ENCODE data around the gene ZSWIM1.

The ZSWIM1 gene

GRCh38 chr20:45883100-45883469 lies 2.1 kb downstream of the ZSWIM1 start:
- Histone ChIP-seq H3K4me2 (ENCODE audit: insufficient read depth, low read length) (0 out of 2 replicates have a peak overlapping the region, but pooled peaks have one; percentile 89), H3K4me1 (ENCODE audit: insufficient read depth, low read length) (peaks cover 46% of the 10 kb centered on the region), H3K27ac (ENCODE audit: low read length) (no peak overlapping the region), H3K27me3 (ENCODE audit: insufficient read depth, low read length, poor library complexity) (no peaks in the 10 kb centered on the region), H3K4me3 (ENCODE audit: low read depth in 1 of 2, low read length in 2 of 2) (no peak overlapping the region), H3K79me2 (ENCODE audit: insufficient read depth, low read length) (peaks cover 32% of the 10 kb centered on the region), H3K9me3 (ENCODE audit: insufficient read depth, low read length, severe bottlenecking) (no peaks in the 10 kb centered on the region), H3K36me3 (ENCODE audit: insufficient read depth, low read length) (peaks cover 44% of the 10 kb centered on the region), H4K20me1 (ENCODE audit: insufficient read depth, low read length) (peaks cover 7% of the 10 kb centered on the region; the same call in 1 of the 2 replicates), H2AFZ (ENCODE audit: low read depth, low read length) (no peak overlapping the region), H3K9ac (ENCODE audit: low read depth, low read length) (no peak overlapping the region)
- no peak for DNase-seq
- ATAC-seq (ENCODE audit: insufficient read depth, low read depth) = no peak
- no peak for TF ChIP-seq EZH2 (IDR thresholded peaks at IDR 0.05; ENCODE audit: borderline replicate concordance, low read depth, low read length, severe bottlenecking)
- TF ChIP-seq, protein P1, sequence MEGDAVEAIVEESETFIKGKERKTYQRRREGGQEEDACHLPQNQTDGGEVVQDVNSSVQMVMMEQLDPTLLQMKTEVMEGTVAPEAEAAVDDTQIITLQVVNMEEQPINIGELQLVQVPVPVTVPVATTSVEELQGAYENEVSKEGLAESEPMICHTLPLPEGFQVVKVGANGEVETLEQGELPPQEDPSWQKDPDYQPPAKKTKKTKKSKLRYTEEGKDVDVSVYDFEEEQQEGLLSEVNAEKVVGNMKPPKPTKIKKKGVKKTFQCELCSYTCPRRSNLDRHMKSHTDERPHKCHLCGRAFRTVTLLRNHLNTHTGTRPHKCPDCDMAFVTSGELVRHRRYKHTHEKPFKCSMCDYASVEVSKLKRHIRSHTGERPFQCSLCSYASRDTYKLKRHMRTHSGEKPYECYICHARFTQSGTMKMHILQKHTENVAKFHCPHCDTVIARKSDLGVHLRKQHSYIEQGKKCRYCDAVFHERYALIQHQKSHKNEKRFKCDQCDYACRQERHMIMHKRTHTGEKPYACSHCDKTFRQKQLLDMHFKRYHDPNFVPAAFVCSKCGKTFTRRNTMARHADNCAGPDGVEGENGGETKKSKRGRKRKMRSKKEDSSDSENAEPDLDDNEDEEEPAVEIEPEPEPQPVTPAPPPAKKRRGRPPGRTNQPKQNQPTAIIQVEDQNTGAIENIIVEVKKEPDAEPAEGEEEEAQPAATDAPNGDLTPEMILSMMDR (IDR thresholded peaks at IDR 0.05; ENCODE audit: borderline replicate concordance, extremely low read depth, low read length, poor library complexity, severe bottlenecking) = no peak

DNA sequence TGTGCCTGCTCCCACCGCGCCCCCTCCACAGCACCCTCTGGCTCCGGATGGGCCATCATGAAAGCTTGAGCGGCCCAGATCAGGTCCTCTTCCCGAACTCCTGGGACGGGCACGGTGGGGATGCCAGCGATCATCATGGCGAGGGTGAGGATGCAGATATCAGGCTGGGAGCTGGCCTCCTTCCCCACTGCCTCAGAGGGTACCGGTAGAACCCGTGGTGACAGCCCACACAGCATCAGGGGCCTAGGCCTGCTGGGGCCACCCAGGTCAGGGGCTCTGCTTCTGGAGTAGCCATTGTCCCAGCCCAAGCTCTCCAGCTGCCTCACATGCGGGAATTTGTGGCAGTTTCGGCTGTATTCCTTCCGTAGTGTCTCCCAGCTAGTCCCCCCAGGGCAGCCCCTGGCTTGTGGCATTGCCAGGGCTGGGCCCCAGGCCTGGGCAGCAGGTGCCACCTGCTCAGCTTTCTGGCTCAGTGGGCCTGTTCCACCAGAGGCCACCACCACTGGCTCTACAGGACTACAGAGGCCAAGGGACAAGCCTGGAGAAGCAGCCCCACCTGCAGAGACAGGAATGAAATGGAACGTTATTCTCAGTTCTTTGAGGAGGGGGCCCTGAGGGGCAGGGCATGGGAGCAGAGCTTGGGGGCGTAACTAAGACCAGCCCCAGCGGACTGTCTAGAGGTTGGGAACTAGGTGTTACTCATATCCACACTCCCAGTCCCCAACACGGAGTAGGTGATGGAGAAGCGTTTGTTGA lies 5.7 kb downstream of the ZSWIM1 start:
- Histone ChIP-seq H3K27ac (ENCODE audit: low read length) (no peak overlapping the region), H2AFZ (ENCODE audit: low read depth, low read length) (no peak overlapping the region), H3K27me3 (ENCODE audit: insufficient read depth, low read length, poor library complexity) (no peaks in the 10 kb centered on the region), H4K20me1 (ENCODE audit: insufficient read depth, low read length) (peaks cover 7% of the 10 kb centered on the region; the same call in 1 of the 2 replicates), H3K9ac (ENCODE audit: low read depth, low read length) (no peak overlapping the region), H3K4me1 (ENCODE audit: insufficient read depth, low read length) (peaks cover 52% of the 10 kb centered on the region), H3K79me2 (ENCODE audit: insufficient read depth, low read length) (peaks cover 41% of the 10 kb centered on the region), H3K9me3 (ENCODE audit: insufficient read depth, low read length, severe bottlenecking) (no peaks in the 10 kb centered on the region), H3K36me3 (ENCODE audit: insufficient read depth, low read length) (peaks cover 38% of the 10 kb centered on the region), H3K4me3 (ENCODE audit: low read depth in 1 of 2, low read length in 2 of 2) (no peak overlapping the region), H3K4me2 (ENCODE audit: insufficient read depth, low read length) (no peak overlapping the region)
- ATAC-seq (ENCODE audit: insufficient read depth, low read depth) (no peak), DNase-seq (no peak)
- no peak for TF ChIP-seq EZH2 (IDR thresholded peaks at IDR 0.05; ENCODE audit: borderline replicate concordance, low read depth, low read length, severe bottlenecking)
- TF ChIP-seq, protein P1 (IDR thresholded peaks at IDR 0.05; ENCODE audit: borderline replicate concordance, extremely low read depth, low read length, poor library complexity, severe bottlenecking) = no peak

- TF ChIP-seq, protein P1 (IDR thresholded peaks at IDR 0.05; ENCODE audit: borderline replicate concordance, extremely low read depth, low read length, poor library complexity, severe bottlenecking) = no peak
- no peak for TF ChIP-seq EZH2 (IDR thresholded peaks at IDR 0.05; ENCODE audit: borderline replicate concordance, low read depth, low read length, severe bottlenecking)
- Histone ChIP-seq H4K20me1 (ENCODE audit: insufficient read depth, low read length) (peaks cover 7% of the 10 kb centered on the region; the same call in 1 of the 2 replicates), H3K4me1 (ENCODE audit: insufficient read depth, low read length) (peaks cover 52% of the 10 kb centered on the region), H3K9ac (ENCODE audit: low read depth, low read length) (no peak within 1 kb of the TSS), H3K4me3 (ENCODE audit: low read depth in 1 of 2, low read length in 2 of 2) (no peak within 1 kb of the TSS), H3K27me3 (ENCODE audit: insufficient read depth, low read length, poor library complexity) (no peaks in the 10 kb centered on the region), H3K36me3 (ENCODE audit: insufficient read depth, low read length) (peaks cover 33% of the 10 kb centered on the region), H2AFZ (ENCODE audit: low read depth, low read length) (no peak within 1 kb of the TSS), H3K27ac (ENCODE audit: low read length) (no peak within 1 kb of the TSS), H3K79me2 (ENCODE audit: insufficient read depth, low read length) (peaks cover 39% of the 10 kb centered on the region), H3K4me2 (ENCODE audit: insufficient read depth, low read length) (no peak within 1 kb of the TSS), H3K9me3 (ENCODE audit: insufficient read depth, low read length, severe bottlenecking) (no peaks in the 10 kb centered on the region)
- ATAC-seq (ENCODE audit: insufficient read depth, low read depth) (no peak), DNase-seq (no peak)
These were observed 6.3 kb downstream of the ZSWIM1 start, which contains the start of gene SPATA25 for GRCh38 chr20:45887346-45887715. TSS of gene SPATA25 (minus strand) at chr20:45887622. CDS start at chr20:45887590, 32 bp downstream.
